Right lobe of liver (tissue), 4 donors: Measurements from ENCODE around the gene CUX1.

Experiments
- CTCF ChIP-seq, 4 donors: fragments of 200-600 bp in 3 of 4; fragments of 450-650 bp in 1 of 4; IDR thresholded peaks; one replicate each; pipeline versions ENCODE4 v1.5.1 to v1.8.0; 2016 to 2022; ENCODE audit warnings: antibody characterized with exemption in 4 of 4, mild to moderate bottlenecking in 2 of 4
- POLR2A ChIP-seq: fragments of 450-650 bp; IDR thresholded peaks from one replicate; pipeline ENCODE4 v1.6.1; 2017; ENCODE audit warnings: antibody characterized with exemption, mild to moderate bottlenecking
- donor health status: DM: no; HTN: no; CAD: no.
- donor health status: DM: no; HTN: no; CAD: no.
- donor health status: DM: no; HTN: yes; CAD: no.

GRCh38 chr7:102117743-102118142 lies 300.3 kb downstream of the CUX1 start:
- no peak for TF ChIP-seq POLR2A
- TF ChIP-seq CTCF (IDR thresholded peaks at IDR 0.05) = no peak
